Transverse colon (tissue), 3 donors: ENCODE data around the gene CERS4.

Experiments used
- CTCF ChIP-seq, 5 experiments: fragments of 200-600 bp in 3 of 5; fragments of 450-650 bp in 2 of 5; sonication (generic) in 3 of 5; IDR thresholded peaks; 1 replicate in 2 of 5; 2 replicates in 3 of 5; pipeline ENCODE4 v1.5.1; 2016 to 2017; ENCODE audit warnings: antibody characterized with exemption in 5 of 5, inconsistent platforms in 3 of 5, mild to moderate bottlenecking in 2 of 5, moderate library complexity in 1 of 5
- POLR2A ChIP-seq: fragments of 450-650 bp; IDR thresholded peaks from one replicate; pipeline ENCODE4 v1.6.1; 2016; ENCODE audit warnings: antibody characterized with exemption, mild to moderate bottlenecking, moderate library complexity

- TF ChIP-seq POLR2A (no peak), CTCF (IDR thresholded peaks at IDR 0.05) (no peak)
These were observed 23.7 kb upstream of the CERS4 start for GRCh38 chr19:8185343-8186068.
